Colon (tissue), 2 donors: Measurements from ENCODE around the gene ACAP1.

Source experiments
- FAIRE-seq: peaks from 2 replicates; lab custom pipeline; 2012; peaks lifted over from hg19 to GRCh38; lab: Jason Lieb, UNC
- donor health status: control.
- donor health status: control.

The ACAP1 gene, protein sequence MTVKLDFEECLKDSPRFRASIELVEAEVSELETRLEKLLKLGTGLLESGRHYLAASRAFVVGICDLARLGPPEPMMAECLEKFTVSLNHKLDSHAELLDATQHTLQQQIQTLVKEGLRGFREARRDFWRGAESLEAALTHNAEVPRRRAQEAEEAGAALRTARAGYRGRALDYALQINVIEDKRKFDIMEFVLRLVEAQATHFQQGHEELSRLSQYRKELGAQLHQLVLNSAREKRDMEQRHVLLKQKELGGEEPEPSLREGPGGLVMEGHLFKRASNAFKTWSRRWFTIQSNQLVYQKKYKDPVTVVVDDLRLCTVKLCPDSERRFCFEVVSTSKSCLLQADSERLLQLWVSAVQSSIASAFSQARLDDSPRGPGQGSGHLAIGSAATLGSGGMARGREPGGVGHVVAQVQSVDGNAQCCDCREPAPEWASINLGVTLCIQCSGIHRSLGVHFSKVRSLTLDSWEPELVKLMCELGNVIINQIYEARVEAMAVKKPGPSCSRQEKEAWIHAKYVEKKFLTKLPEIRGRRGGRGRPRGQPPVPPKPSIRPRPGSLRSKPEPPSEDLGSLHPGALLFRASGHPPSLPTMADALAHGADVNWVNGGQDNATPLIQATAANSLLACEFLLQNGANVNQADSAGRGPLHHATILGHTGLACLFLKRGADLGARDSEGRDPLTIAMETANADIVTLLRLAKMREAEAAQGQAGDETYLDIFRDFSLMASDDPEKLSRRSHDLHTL

GRCh38 chr17:7336240-7337175 lies at the start of gene ACAP1:
TSS of gene ACAP1 (plus strand) at chr17:7336529. CDS start at chr17:7336735, 206 bp downstream.
- FAIRE-seq: no peak

- FAIRE-seq: no peak
Observed at GRCh38 chr17:7289256-7290032, 46.9 kb upstream of the ACAP1 start.

- FAIRE-seq: no peak
Observed at GRCh38 chr17:7290166-7290565, 46.2 kb upstream of the ACAP1 start.

DNA sequence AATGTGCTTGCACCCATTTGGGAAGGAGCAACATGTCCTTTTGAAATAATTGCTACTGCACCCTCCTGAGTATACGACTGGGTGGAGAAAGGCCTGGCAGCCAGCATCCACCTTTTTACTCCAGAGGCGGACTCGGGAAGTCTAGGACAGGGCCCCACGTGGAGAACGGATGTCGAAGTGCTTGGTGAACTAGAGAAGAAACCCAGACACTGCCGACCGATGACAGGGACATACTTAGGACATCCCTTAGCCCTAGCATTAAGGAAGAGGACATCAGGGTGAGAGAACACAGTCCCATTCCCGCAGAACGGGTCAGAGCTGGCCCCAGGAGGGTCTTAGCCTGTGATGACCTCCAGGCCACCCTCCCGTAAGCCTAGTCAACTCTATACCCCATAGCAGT lies 45.6 kb upstream of the ACAP1 start:
- no peak for FAIRE-seq

DNA sequence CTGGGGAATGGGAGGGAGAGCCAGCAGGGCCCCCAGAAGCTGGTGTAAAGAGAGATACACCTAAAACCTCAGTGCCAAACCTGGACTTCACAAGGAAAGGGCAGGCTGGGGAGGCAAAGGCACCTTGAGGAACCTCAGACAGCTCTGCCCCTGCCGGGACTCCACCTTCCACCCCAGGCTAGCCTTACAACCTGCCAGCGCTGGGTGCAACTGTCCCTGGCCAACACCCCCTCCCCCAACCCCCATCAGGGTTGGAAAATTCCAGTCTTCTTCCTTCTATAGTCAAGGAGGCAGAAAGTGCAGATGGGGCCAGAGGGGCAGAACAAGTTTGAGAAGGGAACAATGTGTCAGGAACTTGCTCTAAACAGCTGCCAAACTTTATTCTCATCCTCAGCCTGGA lies 44.1 kb upstream of the ACAP1 start:
- no peak for FAIRE-seq

- FAIRE-seq: no peak
Observed at GRCh38 chr17:7292729-7293128, 43.6 kb upstream of the ACAP1 start.

DNA sequence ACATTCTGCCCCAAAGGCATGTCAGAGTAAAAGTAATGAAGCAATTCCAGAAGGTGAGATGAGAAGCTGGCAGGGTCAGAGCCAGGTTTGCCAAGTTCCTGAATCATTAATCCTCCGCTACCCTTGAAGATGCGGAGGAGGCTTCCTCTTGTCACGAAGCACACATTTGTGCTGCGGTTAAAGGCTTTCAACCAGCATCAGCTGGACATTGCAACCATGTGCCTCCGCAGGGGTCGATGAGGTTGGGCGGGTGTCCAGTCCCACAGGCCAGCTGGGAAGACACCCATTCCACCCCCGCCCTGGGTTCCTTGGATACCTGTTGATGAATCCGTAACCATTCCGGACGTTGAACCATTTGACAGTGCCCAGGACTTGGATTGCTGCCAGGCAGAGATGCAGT lies 43.2 kb upstream of the ACAP1 start:
- no peak for FAIRE-seq

- no peak for FAIRE-seq
Observed at GRCh38 chr17:7293816-7294613, 42.3 kb upstream of the ACAP1 start.

DNA sequence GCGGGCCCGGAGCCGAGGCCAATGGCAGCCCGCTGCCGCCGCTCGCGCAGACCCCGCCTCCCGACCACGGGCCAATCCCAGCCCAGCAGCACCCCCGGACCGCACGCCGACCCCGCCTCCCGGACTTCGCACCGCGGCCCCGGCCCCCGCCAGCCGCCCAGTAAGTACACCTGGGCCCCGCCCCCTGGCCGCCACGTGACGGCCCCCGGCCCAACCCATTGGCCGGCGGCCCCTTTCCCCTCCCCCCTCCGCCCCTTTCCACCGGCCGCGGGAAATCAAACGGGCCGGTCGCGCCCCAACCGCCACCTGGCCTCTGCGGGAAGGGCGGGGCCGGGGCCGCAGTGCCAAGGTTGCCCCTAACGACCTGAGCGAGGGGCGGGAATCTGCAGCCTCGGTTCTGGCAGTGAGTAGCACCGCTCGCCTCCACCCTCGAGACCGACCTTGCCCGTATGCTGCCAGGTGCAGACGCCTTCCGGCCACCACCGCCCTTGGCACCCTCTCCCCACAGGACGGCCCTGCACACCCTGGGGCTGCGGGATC lies 41.6 kb upstream of the ACAP1 start, which contains the start of gene YBX2:
Gene YBX2, minus strand, starts transcription at position 26 of the 540 bp plus-strand sequence. CDS start 139 bp downstream, outside the sequence.
- FAIRE-seq: no peak

DNA sequence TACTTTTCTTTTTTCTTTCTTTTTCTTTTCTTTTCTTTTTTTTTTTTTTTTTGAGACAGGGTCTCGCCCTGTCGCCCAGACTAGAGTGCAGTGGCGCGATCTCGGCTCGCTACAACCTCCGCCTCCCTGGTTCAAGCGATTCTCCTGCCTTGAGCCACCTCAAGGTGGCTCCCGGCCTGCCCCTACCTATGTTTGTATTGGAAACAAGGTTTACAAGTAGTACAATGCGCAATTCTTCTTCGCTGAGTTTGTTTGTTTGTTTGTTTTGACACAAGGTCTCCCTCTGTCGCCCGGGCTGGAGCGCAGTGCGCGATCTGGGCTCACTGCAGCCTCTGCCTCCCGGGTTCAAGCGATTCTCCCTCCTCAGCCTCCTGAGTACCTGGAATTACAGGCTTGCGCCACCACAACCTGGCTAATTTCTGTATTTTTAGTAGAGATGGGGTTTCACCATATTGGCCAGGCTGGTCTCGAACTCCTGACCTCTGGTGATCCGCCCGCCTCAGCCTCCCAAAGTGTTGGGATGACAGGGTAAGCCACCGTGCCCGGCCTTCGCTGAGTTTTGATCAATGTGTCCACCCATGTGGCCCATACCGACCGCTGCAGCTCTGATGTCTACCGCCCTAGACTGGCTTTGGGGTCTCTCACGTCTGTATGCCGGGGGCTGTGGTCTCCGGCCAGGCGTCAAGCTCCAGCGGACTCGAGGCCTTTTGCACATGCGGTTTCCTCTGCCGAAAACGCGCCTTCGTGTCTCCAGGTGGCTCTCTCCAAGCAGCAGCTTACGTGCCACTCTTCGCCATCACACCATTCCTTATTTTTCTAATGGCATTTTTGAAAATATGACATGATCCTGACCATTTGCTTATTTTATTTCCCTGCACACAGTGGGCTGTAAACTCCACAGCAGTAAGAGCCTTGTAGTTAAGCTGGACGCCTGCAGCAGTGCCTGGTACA lies 40.8 kb upstream of the ACAP1 start:
- no peak for FAIRE-seq

GRCh38 chr17:7296189-7296861 lies 40.0 kb upstream of the ACAP1 start:
- FAIRE-seq: no peak

DNA sequence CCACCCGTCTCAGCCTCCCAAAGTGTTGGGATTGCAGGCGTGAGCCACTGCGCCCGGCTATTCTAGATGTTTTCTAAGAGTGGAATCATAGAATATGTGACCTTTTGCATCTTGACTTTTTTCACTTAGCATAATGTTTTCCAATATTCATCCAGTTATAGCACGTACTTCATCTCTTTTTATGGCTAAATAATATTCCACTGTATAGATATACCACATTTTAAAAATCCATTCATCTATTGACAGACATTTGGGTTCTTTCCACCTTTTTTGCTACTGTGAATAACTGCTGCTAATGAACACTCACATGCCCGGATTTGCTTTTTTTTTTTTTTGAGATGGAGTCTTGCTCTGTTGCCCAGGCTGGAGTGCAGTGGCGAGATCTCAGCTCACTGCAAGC lies 32.1 kb upstream of the ACAP1 start:
- no peak for FAIRE-seq

DNA sequence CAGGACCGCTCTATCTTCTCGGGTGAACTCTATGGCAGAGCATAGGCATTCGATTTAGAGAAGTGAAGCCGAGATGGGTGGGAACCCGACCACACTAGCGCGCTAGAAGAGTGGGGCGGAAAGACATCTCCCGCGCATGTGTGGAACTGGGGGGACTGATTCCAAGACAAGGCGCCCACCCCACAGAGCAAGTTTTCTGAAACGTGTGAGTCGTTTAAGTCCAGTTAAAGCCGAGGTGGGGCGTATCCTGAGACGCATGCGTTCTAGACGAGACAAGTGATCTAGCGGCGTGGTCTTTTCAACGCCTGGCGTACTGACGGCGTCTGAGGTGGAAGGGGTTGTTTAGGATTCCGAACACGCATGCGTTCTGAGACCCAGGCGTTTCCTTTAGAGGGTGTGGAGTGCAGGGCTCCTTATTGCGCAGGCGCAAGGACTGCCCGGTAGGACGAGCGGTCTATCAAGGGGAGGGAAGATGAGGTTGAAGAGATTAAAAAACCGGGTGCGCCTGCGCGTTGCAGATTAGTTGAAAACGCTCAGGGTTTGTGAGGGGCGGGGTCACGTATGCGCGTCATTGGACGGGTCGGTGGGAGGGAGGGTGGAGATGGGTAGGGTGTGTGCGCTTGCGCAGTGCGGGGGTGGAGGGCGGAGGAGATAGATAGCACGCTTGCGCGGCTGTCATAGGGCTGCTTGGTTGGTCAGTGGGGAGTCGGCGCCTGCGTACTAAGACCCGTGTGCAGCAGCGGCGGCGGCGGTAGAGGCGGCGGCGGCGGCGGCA lies 29.2 kb upstream of the ACAP1 start, which contains the start of gene EIF5A:
Gene EIF5A, plus strand, starts transcription at position 718 of the 775 bp plus-strand sequence. CDS start 2,008 bp downstream, outside the sequence.
- FAIRE-seq: peak; percentile 65

DNA sequence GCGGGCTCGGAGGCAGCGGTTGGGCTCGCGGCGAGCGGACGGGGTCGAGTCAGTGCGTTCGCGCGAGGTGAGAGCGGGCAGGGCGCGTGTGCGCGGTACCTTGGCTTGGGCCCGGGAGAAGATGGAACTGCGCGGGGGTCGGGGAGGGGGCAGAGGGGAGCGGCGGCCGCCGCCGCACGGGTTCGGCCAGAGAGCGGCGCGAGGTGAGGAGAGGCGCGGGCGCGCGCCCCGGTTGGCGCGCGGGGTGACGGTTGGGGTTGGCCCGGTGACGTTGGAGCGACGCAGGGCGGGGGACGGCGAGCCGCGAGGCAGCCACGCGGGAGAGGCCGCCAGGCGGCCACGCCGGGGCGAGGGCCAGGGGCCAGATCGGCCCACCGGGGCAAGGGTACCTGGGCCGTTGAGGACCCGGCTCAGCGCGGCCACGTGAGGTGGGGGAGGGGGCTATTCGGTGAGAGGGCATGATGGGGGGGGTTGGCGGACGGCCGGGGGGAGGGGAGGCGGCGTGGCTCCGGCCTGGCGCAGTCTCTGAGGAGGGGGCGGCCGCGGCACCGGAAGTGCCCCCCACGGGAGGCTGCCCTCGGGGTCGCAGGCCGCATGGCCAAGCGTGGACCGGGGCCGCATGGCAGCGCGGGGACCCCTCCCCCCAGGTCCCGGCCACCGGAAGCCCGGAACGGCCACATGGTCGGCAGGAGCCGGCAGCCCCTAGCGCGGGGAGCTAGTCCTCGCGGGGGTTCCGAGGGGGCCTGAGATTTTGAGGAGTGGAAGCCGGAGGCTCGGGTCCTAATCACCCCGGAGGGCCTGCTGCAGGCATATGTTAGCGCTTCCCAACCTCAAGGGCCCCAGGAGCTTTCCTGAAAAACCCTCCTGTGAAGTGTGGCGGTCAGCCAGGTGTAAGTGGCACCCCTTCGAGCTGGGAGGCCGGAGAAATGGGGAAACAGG lies 28.4 kb upstream of the ACAP1 start:
- FAIRE-seq: no peak

- FAIRE-seq: no peak
Observed at GRCh38 chr17:7308625-7309433, 27.5 kb upstream of the ACAP1 start.

DNA sequence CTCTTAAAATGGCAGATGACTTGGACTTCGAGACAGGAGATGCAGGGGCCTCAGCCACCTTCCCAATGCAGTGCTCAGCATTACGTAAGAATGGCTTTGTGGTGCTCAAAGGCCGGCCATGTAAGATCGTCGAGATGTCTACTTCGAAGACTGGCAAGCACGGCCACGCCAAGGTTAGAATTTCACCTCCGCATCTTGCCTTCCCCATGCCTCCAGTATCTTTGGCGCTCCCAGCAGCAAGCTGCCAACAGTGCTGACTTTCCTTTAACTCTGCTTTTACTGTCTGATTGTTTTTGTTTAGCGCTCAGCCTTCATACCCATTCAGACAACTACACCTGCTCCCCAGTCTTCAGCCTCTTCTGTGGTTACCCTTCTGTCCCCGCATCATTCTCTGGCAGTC lies 26.7 kb upstream of the ACAP1 start:
- FAIRE-seq: no peak
